Osteocyte (in vitro differentiated cells): ENCODE measurements around the gene VAMP7. TPM values are rescaled to one million over a fixed set of nuclear protein-coding genes. Genes with fewer than 3 reads are reported as not detected.
"Not testable (repeated sequence)": the region's sequence is repeated elsewhere in the genome, so short reads cannot be mapped to it uniquely, and the experiment has no call there.

Source experiments
- DNase-seq: peaks from one replicate; pipeline ENCODE4 v3.0.0; 2021; ENCODE audit warnings: mixed read lengths; ENCODE audit not compliant: unreplicated experiment; ENCODE audit errors: extremely low spot score
- H3K27ac Mint-ChIP-seq: one replicate; pipeline ENCODE4 v1.8.0; 2021; ENCODE audit warnings: mild to moderate bottlenecking, mixed read lengths; ENCODE audit not compliant: unreplicated experiment
- H3K27me3 Mint-ChIP-seq: one replicate; pipeline ENCODE4 v1.8.0; 2021; ENCODE audit warnings: mixed read lengths; ENCODE audit not compliant: unreplicated experiment
- H3K36me3 Mint-ChIP-seq: one replicate; pipeline ENCODE4 v1.8.0; 2021; ENCODE audit warnings: mixed read lengths; ENCODE audit not compliant: unreplicated experiment
- H3K4me1 Mint-ChIP-seq: one replicate; pipeline ENCODE4 v1.8.0; 2021; ENCODE audit warnings: mixed read lengths; ENCODE audit not compliant: unreplicated experiment
- H3K4me3 Mint-ChIP-seq: one replicate; pipeline ENCODE4 v1.8.0; 2021; ENCODE audit warnings: mild to moderate bottlenecking, moderate library complexity, mixed read lengths; ENCODE audit not compliant: unreplicated experiment
- H3K9me3 Mint-ChIP-seq: one replicate; pipeline ENCODE4 v1.8.0; 2021; ENCODE audit warnings: mixed read lengths; ENCODE audit not compliant: unreplicated experiment
- CTCF ChIP-seq: fragments of 200-600 bp; sonication (generic); IDR thresholded peaks from 2 replicates; pipeline ENCODE4 v1.5.0; 2021; ENCODE audit warnings: antibody characterized with exemption, mild to moderate bottlenecking, moderate library complexity
- long read RNA-seq: library from polyadenylated mRNA; unstranded; transcript quantifications from one replicate; pipeline ENCODE4 v2.0.0, GENCODE V29; 2021
- total RNA-seq: library from RNA; stranded (reverse); gene quantifications from 2 replicates; pipeline ENCODE4 v1.2.1, GENCODE V29; 2021

Gene VAMP7, protein sequence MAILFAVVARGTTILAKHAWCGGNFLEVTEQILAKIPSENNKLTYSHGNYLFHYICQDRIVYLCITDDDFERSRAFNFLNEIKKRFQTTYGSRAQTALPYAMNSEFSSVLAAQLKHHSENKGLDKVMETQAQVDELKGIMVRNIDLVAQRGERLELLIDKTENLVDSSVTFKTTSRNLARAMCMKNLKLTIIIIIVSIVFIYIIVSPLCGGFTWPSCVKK
- 35.7 and 36.4 TPM in 2 replicates for total RNA-seq
- long read RNA-seq, transcript VAMP7-205 (8 exons, 742 nt), result minor isoform, 10 of 498 reads
- long read RNA-seq, transcript VAMP7-202 (8 exons, 2,646 nt), result major isoform, 403 of 498 reads
- long read RNA-seq, transcript VAMP7-206 (7 exons, 696 nt), result minor isoform, 12 of 498 reads
- long read RNA-seq, transcript VAMP7-201 (7 exons, 2,496 nt), result minor isoform, 11 of 498 reads
- long read RNA-seq, partial matches to known transcripts, result 19 of 498 reads
- long read RNA-seq, other reads (novel, unspliced or antisense), result 35 of 498 reads

DNA sequence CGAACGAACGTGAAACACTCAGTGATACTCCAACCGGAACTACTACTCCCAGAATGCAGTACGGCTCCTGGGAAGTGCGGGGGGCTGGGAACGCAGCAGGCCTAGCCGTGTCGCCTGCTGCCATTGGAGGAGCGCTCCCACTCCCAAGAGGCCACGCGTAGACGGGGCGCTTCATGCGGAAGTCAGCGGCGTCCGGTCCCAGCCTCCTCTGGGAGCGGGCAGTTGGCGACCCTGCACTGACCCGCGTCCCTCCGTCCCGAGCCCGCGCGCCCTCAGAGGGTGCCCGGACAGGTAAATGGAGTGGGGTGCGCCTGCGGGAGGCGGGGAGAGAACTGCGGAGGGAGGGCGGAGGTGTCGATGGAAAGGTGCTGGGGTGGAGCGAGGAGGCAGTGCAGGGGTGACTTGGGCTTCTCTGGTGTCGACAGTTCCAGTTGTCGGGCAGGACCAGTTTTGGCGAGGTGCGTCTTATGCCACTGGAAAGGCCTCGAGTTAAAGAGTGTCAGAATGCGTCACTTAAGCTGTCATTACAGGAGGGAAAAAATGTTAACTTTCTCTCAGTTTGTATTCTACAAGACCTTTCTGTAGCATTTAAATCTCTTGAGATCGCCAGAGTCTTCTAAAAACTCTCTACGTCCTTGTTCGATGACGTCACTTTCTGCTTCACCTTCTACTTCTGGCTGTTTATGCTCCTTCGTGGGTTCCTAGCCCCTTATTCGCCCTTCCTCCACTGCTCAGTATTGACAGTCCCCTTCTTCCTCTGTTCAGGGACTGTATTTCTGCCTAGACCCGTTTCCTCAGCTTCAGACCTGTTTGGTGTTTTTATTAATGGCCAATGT is at the start of gene VAMP7:
Gene VAMP7, plus strand, starts transcription at position 188 of the 836 bp plus-strand sequence. CDS start 8,122 bp downstream, outside the sequence.
- Mint-ChIP-seq H3K36me3 (peaks cover 2% of the 10 kb centered on the region), H3K4me1 (peaks cover 7% of the 10 kb centered on the region), H3K27me3 (peaks cover 6% of the 10 kb centered on the region), H3K9me3 (peaks cover under 1% of the 10 kb centered on the region), H3K27ac (peak within 1 kb of the TSS; percentile 96), H3K4me3 (peak within 1 kb of the TSS; percentile 89)
- DNase-seq, result peak; percentile 92
- TF ChIP-seq CTCF, result no peak

GRCh38 chrX:155841232-155841631 is 39.9 kb upstream of the VAMP7 start:
- no peaks in the 10 kb centered on the region for H3K27me3 Mint-ChIP-seq
- DNase-seq, result no peak
- H3K36me3 Mint-ChIP-seq, result no peaks in the 10 kb centered on the region

DNA sequence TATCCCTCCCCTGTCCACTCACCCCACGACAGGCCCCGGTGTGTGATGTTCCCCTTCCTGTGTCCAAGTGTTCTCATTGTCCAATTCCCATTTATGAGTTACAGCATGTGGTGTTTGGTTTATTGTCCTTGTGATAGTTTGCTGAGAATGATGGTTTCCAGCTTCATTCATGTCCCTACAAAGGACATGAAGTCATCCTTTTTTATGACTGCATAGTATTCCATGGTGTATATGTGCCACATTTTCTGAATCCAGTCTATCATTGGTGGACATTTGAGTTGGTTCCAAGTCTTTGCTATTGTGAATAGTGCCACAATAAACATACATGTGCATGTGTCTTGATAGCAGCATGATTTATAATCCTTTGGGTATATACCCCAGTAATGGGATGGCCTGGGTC is 29.4 kb upstream of the VAMP7 start:
- DNase-seq, H3K36me3 Mint-ChIP-seq: not testable (repeated sequence)

More at GRCh38 chrX:155841232-155841631, 39.9 kb upstream of the VAMP7 start:
- no peak for TF ChIP-seq CTCF
- Mint-ChIP-seq H3K9me3 (peaks cover 12% of the 10 kb centered on the region), H3K4me1 (no peaks in the 10 kb centered on the region), H3K27ac (no peak overlapping the region), H3K4me3 (no peak overlapping the region)

GRCh38 chrX:155857561-155857960 is 23.6 kb upstream of the VAMP7 start:
- H3K27me3 Mint-ChIP-seq, result peaks cover 4% of the 10 kb centered on the region
- no peak overlapping the region for H3K4me3 Mint-ChIP-seq
- DNase-seq, result no peak
- peaks cover 9% of the 10 kb centered on the region for H3K9me3 Mint-ChIP-seq
- no peaks in the 10 kb centered on the region for H3K4me1 Mint-ChIP-seq
- peak; percentile 11 for TF ChIP-seq CTCF
- no peak overlapping the region for H3K27ac Mint-ChIP-seq
- no peaks in the 10 kb centered on the region for H3K36me3 Mint-ChIP-seq

More for the DNA sequence above, 29.4 kb upstream of the VAMP7 start:
- not testable (repeated sequence) for H3K9me3 Mint-ChIP-seq, H3K27me3 Mint-ChIP-seq, H3K4me1 Mint-ChIP-seq, H3K27ac Mint-ChIP-seq, H3K4me3 Mint-ChIP-seq

GRCh38 chrX:155864655-155865054 is 16.5 kb upstream of the VAMP7 start:
- H3K27ac Mint-ChIP-seq, result no peak overlapping the region
- peaks cover 1% of the 10 kb centered on the region for H3K36me3 Mint-ChIP-seq
- H3K9me3 Mint-ChIP-seq, result peaks cover 29% of the 10 kb centered on the region
- TF ChIP-seq CTCF, result peak; percentile 25
- no peaks in the 10 kb centered on the region for H3K4me1 Mint-ChIP-seq
- DNase-seq, result no peak
- no peaks in the 10 kb centered on the region for H3K27me3 Mint-ChIP-seq
- H3K4me3 Mint-ChIP-seq, result no peak overlapping the region
